Omental fat pad (tissue), 4 donors: ENCODE measurements around the gene GLRX5. TPM values are rescaled to one million over a fixed set of nuclear protein-coding genes. Genes with fewer than 3 reads are reported as not detected.
"Not testable (repeated sequence)": the region's sequence is repeated elsewhere in the genome, so short reads cannot be mapped to it uniquely, and the experiment has no call there.

Source experiments
- ATAC-seq: fragments of 150-250 bp; one replicate; pipeline ENCODE4 v1.9.1; 2016; ENCODE audit warnings: mild to moderate bottlenecking, moderate library complexity; ENCODE audit not compliant: low FRiP score
- DNase-seq: peaks from one replicate; pipeline ENCODE4 v3.0.0-alpha.2; 2019; ENCODE audit warnings: low spot score
- small RNA-seq: library from RNA; depleted of rRNA; stranded (forward); fragments of <200 nt; gene quantifications from one replicate; pipeline ENCODE3, GENCODE V24; 2016
- total RNA-seq, 4 donors: library from RNA; depleted of rRNA; stranded (reverse); fragments of >200 nt; gene quantifications; one replicate each; pipeline ENCODE4 v1.1.0, GENCODE V29; 2016
- TF ChIP-seq, protein P1 (sequence below), 3 donors: fragments of 450-650 bp; IDR thresholded peaks; one replicate each; pipeline ENCODE4 v1.5.1; 2016 to 2017; ENCODE audit warnings: antibody characterized with exemption in 3 of 3, mild to moderate bottlenecking in 3 of 3, moderate library complexity in 2 of 3

Gene GLRX5
- total RNA-seq, 4 donors from 2014 or later, result 25.5 to 36.8 (median 27.2) TPM

DNA sequence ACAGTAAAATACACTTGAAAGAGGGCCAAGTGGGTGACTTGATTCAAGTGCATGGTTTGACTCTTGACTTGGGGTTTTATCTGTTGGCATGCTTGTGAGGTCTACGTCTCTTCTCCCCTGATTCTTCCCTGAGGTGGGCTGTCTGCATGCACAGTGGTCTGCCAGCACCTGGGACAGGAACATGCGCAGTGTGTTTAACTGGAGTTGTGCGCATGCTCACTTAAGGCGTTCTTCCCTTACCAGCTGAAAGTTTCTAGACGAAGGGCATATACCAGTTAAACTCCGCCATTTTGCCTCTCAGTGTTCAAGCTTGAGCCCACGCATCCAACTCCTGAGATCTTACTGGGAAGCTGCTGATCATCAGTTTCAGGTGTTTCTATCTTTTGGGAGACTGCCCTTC, 38.5 kb downstream of the GLRX5 start:
- DNase-seq (no peak), ATAC-seq (no peak)
- TF ChIP-seq, protein P1, sequence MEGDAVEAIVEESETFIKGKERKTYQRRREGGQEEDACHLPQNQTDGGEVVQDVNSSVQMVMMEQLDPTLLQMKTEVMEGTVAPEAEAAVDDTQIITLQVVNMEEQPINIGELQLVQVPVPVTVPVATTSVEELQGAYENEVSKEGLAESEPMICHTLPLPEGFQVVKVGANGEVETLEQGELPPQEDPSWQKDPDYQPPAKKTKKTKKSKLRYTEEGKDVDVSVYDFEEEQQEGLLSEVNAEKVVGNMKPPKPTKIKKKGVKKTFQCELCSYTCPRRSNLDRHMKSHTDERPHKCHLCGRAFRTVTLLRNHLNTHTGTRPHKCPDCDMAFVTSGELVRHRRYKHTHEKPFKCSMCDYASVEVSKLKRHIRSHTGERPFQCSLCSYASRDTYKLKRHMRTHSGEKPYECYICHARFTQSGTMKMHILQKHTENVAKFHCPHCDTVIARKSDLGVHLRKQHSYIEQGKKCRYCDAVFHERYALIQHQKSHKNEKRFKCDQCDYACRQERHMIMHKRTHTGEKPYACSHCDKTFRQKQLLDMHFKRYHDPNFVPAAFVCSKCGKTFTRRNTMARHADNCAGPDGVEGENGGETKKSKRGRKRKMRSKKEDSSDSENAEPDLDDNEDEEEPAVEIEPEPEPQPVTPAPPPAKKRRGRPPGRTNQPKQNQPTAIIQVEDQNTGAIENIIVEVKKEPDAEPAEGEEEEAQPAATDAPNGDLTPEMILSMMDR (IDR thresholded peaks at IDR 0.05), result no peak

DNA sequence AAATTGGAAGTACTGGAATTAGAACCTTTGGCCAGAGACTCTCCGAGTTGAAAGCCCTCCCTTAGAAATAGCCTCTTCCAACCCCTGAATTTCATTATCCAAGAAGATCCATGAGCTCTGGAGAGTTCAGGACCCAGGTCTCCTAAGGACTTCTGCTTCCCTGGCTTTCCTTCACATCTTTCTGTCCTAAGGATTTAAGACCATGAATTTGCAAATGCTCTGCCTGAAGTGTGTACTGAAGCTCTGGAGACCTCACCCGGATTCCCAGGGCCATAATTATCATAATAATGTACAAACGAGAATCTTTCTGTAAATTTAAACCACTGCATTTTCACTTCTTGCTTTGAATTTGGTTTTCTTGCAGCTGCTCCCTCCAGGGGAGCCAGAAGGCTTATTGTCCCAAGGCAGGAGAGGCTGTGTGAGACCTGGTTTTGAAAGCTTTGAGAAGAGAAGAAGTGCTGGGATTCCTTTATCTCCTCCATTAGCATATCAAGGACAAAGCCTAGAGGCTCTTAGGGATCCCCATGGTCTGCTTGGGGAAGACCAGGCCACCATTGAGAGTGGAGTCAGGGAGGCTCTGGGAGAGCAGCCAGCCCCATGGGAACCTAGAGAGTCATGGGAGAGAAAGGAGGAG, 41.1 kb downstream of the GLRX5 start:
- TF ChIP-seq, protein P1 (IDR thresholded peaks at IDR 0.05), result no peak
- ATAC-seq (no peak), DNase-seq (no peak)

DNA sequence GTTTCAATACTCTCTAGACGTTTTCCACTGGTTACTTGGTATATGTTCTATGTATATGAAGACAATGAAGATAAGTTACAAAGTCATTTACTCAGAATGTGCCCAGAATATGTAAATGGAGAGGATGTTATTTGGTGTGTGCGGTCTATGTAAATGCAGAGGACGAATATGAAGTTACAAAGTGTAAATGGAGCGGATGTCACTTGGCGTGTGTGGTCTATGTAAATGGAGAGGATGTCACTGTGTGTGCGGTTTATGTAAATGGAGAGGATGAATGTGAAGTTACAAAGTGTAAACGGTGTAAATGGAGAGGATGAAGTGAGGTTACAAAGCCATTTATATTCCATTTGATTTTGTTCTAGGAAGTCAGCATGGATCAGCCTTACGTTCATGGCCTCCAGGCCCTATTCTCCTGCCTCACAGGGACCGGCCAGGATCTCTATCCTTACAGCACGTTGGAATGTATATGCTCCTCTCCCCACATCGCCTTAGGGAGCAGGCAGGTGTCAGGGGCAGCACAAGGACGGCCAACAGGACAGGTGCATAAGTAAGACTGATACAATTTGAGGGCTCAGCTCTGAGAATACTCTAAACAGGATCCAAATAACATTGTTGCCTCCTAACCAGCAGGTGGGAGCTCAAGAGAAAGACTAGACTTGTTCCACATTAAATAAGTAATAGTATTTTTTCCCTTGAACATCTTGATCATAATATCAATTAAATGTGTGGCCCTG, 42.4 kb downstream of the GLRX5 start:
- DNase-seq, result no peak
- TF ChIP-seq, protein P1 (IDR thresholded peaks at IDR 0.05), result no peak
- no peak for ATAC-seq

DNA sequence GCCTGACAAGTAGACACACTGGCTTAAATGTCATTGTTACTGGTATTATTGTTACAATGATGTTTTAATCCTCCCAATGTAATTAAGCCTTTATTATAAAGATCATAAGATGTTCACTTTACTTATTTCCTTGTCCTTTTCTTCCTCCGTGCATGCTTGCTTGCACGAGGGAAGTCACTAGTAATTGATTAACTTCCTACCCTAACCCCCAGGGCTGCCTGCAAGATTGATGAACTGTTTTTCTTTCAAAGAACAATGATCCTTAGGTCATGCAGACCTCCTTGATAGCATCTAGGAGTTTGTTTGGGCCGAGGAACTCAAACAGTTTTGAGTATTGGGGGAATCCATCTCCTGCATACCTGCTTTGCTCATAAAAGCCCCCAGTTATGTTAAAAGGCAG, 43.0 kb downstream of the GLRX5 start:
- DNase-seq, result no peak
- TF ChIP-seq, protein P1 (IDR thresholded peaks at IDR 0.05), result no peak
- ATAC-seq, result no peak

DNA sequence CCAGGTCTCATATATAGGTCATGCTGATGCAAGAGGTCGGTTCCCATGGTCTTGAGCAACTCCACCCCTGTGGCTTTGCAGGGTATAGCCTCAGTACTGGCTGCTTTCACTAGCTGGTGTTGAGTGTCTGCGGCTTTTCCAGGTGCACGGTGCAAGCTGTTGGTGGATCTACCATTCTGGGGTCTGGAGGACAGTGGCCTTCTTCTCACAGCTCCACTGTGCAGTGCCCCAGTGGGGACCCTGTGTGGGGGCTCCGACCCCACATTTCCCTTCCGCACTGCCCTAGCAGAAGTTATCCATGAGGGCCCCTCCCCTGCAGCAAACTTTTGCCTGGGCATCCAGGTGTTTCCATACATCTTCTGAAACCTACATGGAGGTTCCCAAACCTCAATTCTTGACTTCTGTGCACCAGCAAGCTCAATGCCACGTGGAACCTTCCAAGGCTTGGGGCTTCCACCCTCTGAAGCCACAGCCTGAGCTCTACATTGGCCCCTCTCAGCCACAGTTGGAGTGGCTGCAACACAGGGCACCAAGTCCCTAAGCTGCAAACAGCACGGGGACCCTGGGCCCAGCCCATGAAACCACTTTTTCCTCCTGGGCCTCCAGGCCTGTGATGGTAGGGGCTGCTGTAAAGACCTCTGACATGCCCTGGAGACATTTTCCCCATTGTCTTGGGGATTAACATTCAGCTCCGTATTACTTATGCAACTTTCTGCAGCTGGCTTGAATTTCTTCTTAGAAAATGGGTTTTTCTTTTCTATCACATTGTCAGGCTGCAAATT, 49.2 kb downstream of the GLRX5 start:
- not testable (repeated sequence) for DNase-seq, ATAC-seq

DNA sequence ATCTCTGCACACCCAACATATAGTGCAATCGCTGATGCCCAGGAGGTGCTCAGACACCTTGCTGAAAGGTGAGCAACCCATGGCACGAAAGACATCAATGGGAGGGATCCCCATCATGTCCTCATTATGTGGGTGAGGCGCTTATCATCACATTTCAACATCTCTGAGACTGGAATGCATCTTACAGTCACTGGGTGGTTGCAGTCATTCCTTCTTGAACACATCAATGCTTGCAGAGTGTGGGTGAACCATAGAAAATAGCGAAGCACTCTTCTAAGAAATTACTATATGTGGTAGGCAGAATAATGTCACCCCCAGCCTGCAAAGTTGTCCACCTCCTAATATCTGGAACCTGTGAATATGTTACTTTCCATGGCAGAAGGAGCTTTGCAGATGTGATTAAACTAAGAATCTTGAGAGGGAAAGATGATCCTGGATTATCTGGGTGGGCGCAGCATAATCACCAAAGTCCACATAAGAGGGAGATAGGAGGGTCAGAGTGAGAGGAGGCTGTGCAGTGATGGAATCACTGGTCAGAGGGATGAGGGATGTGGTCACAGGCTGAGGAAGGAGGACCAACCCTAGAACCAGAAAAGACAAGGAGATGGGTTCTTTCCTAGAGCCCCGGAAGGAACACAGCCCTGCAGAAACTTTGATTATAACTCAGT, 51.2 kb downstream of the GLRX5 start:
- no peak for ATAC-seq
- DNase-seq, result no peak
- TF ChIP-seq, protein P1 (IDR thresholded peaks at IDR 0.05), result no peak

DNA sequence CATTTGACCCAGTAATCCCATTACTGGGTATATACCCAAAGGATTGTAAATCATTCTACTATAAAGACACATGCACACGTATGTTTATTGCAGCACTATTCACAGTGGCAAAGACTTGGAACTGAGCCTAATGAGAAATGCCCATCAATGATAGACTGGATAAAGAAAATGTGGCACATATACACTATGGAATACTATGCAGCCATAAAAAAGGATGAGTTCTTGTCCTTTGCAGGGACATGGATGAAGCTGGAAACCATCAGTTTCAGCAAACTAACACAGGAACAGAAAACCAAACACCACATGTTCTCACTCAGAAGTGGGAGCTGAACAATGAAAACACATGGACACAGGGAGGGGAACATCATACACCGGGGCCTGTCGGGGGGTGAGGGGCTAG, 56.3 kb downstream of the GLRX5 start:
- ATAC-seq, DNase-seq: not testable (repeated sequence)

Small RNA genes lying within 50 kb of the gene (small RNA-seq; reads per million reads assigned to genes)
- 3.5 reads per million, percentile 66 among the genes with 10 or more reads in this experiment for gene SCARNA13

Other genes starting within 250 kb of the GLRX5 start
- gene CLMN, start 215.1 kb upstream of the GLRX5 start, total RNA-seq, result 10 to 100 TPM; 25.1 to 41.9 (median 32.9) TPM
- gene SYNE3, start 18.4 kb upstream of the GLRX5 start, total RNA-seq, result 100 to 1,000 TPM in 1 of 4 donors, 10 to 100 TPM in 3; 46.9 to 109 (median 88.6) TPM
- not detected for gene TCL1B, start 151.4 kb downstream of the GLRX5 start, total RNA-seq
- not detected for gene TCL1A, start 179.1 kb downstream of the GLRX5 start, total RNA-seq